GM12874 (cell line): Measurements from ENCODE around the gene ANXA5.

Source experiments
- TF ChIP-seq, protein P1 (sequence below): IDR thresholded peaks from 2 replicates; pipeline ENCODE4 v1.5.1; 2011; ENCODE audit warnings: low read depth, mild to moderate bottlenecking, control low read depth, low read length, moderate library complexity; ENCODE audit not compliant: insufficient read depth

Gene ANXA5

DNA sequence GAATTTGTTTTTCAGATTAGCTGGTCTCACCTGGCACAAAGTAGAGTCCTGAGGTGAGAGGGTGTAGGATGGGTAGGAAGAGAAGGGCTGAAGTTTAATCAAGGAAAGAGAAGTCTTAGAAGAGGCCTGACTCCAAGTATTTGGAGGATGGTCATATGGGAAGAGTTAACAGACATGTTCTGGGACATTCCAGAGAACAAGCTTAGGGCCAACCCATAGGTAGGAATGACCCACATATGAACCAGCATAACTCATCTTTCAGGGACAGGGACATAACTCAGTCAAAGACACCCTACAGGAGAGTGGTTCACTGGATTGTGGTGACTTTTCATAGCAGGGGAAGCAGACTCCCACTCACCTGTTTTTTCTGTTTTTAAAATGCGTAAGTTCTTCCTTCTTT is 27.9 kb upstream of the ANXA5 start:
- TF ChIP-seq, protein P1, sequence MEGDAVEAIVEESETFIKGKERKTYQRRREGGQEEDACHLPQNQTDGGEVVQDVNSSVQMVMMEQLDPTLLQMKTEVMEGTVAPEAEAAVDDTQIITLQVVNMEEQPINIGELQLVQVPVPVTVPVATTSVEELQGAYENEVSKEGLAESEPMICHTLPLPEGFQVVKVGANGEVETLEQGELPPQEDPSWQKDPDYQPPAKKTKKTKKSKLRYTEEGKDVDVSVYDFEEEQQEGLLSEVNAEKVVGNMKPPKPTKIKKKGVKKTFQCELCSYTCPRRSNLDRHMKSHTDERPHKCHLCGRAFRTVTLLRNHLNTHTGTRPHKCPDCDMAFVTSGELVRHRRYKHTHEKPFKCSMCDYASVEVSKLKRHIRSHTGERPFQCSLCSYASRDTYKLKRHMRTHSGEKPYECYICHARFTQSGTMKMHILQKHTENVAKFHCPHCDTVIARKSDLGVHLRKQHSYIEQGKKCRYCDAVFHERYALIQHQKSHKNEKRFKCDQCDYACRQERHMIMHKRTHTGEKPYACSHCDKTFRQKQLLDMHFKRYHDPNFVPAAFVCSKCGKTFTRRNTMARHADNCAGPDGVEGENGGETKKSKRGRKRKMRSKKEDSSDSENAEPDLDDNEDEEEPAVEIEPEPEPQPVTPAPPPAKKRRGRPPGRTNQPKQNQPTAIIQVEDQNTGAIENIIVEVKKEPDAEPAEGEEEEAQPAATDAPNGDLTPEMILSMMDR: no peak

DNA sequence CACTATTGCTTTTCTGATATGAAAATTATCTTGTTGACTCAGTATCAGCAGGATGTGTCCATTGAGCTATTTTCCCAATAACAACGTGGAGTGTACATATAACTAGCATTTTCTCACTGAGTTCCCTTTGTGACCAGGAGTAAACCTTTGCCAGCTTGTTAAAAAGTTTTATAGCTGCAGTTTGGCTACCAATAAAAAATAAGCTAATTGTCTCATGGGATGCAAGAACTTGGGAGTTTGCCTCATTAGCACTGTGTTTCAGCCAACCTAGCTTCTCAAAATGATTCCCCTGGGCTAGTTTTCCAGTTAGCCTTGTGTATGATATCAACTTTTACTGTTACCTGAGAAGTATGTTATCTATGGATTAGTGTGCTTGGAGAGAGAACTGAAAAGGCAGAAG is 24.9 kb upstream of the ANXA5 start:
- TF ChIP-seq, protein P1: no peak

DNA sequence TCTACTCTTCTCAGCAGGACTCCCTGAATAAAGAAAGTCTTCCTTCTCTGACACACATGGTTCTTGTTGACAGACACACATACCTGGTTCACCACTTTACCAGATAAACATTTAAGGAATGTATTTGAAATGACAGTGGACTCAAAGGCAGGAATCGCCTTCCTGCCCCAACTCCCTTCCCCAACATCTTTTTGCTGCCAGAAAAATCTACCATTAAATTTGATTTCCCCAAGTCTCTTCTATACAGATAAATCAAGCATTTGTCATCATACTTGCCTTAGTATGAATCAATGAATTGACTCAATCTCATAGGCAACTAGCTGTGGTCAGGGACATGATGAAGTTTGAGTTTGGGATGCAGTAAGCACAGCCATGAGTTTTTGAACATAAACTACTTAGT is 23.3 kb upstream of the ANXA5 start:
- TF ChIP-seq, protein P1: no peak

DNA sequence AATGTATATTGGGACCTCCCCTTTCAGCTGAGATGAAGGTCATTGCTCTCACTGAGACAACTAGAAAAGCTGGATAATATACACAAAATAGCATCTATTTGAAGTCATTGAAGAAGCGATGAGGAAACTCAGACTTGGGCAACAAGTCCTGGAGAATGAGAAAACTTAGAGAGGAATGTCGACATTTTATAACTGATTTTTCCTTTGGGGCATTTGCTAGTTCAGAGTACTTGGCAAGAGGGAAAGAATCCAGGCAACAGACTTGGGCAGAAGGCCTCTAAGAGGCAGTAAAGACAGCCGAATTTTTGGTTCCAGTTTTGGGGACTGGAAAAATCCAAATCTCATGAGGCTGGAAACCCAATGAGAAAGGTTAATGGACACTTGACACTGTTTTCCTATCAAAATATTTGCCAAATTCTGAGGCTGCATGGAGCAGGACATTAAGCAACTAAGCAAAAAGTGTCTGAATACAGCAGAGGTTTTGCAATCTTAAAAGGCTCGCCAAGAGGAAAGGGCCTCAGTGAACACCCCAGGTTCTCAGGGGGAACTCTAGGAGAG is 21.0 kb upstream of the ANXA5 start:
- TF ChIP-seq, protein P1: no peak

DNA sequence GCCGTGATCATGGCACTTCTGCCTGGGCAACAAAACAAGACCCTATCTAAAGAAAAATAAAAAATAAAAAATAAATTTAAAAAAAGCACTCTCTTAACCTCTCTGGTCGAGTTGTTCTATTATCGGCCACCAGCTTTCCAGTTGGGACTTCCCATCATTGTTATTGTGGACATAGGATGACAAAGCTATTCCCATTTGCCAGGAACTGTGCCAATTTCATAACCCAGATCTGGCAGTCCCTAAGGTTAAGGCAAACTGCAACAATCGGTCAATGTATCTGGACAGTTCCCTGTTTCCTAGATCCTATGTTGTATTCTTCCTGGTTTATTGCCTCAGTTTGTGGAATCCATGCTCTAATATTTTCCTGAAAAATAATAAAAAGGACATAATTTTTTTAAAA is 17.8 kb upstream of the ANXA5 start:
- TF ChIP-seq, protein P1: no peak

DNA sequence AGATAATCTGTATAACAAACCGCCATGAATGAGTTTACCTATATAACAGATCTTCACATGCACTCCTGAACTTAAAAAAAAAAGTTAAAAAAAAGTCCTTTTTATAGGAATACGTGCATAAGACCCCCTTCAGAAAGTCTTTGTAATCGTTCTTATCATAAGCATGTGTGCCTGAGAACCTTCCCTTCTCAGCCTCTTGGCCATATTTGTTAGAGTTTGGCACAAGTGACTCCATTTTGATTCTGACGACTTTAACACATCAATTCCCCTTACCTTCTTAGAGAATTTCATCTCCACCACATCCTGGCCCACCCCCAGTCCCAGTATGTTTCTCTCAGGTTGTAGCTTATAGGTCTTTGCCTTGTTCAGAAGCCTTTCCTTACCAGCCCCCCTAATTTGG is 16.0 kb upstream of the ANXA5 start:
- TF ChIP-seq, protein P1: no peak

DNA sequence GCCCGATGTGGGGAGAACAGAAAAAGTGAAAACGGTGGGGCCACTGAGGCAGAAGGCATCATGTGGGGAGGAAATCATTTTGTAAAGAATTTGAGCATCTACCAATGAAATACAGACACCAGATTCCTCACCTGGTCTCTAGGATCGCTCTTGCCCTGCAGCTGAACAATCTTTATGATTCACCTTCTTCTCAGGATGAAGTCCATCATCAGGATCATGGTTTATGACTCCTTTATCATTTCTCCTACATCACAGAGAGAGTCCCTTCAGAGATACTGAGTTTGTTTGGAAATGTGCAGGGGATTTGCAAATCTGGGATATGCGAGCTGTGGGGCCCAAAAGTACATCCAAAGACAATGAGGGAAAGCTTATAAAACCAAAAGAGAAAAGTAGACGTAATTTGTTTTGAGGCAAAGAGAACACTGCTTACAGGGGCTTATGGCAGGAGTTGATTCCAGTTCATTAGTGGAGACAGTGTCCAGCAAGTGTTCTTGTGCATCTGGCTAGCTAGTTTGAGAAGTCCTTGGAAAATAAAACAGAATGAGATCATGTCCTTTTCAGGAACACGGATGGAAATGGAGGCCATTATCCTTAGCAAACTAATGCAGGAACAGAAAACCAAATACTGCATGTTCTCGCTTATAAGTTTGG is 15.3 kb upstream of the ANXA5 start:
- TF ChIP-seq, protein P1: no peak
